IMR-90 (cell line): ENCODE data around the gene CCDC71. TPM values are rescaled to one million over a fixed set of nuclear protein-coding genes. Genes with fewer than 3 reads are reported as not detected.
A peak's percentile ranks its signal among the peaks of the same experiment; 100 is the strongest.

Source experiments
- ATAC-seq: fragments of 200-7000 bp; cut with Tn5 transposase; 2 replicates; pipeline ENCODE4 v1.9.1; 2020; ENCODE audit warnings: low read depth, mild to moderate bottlenecking, moderate library complexity
- BruUV-seq: library from RNA; stranded (reverse); fragments of 400-500 nt; replicated peaks from 2 replicates; lab custom pipeline; 2021; lab: Mats Ljungman, UMichigan
- CTCF ChIA-PET: fragments of 300-600 bp; formaldehyde crosslinking; extraction: SDS; loops from one replicate; lab custom pipeline; 2021; ENCODE audit warnings: antibody characterized with exemption; lab: Yijun Ruan, JAX
- POLR2A ChIA-PET: fragments of 300-600 bp; sonication (Branson Sonifier 250); formaldehyde crosslinking; loops from one replicate; lab custom pipeline; 2022; ENCODE audit warnings: antibody characterized with exemption; ENCODE audit not compliant: unreplicated experiment; lab: Charles Lee
- DNase-seq: peaks from one replicate; pipeline ENCODE4 v3.0.0; 2013
- H2AFZ ChIP-seq: replicated peaks from 2 replicates; pipeline ENCODE3; 2013; ENCODE audit warnings: low read length, mild to moderate bottlenecking; ENCODE audit not compliant: poor library complexity
- H2AK5ac ChIP-seq: 2 replicates; pipeline ENCODE4 v1.6.1; 2013; ENCODE audit warnings: low read depth, low read length, inconsistent platforms
- H2AK9ac ChIP-seq: replicated peaks from 2 replicates; pipeline ENCODE3; 2013; ENCODE audit warnings: mild to moderate bottlenecking, low read depth, low read length, moderate library complexity; ENCODE audit not compliant: poor library complexity
- H2BK120ac ChIP-seq: 2 replicates; pipeline ENCODE4 v1.6.1; 2013; ENCODE audit warnings: low read depth, low read length, inconsistent platforms
- H2BK15ac ChIP-seq: 3 replicates; pipeline ENCODE4 v1.6.1; 2013; ENCODE audit warnings: low read depth, low read length, inconsistent platforms
- H2BK20ac ChIP-seq: 2 replicates; pipeline ENCODE4 v1.6.1; 2013; ENCODE audit warnings: low read depth, mild to moderate bottlenecking, inconsistent platforms, low read length, moderate library complexity
- H2BK5ac ChIP-seq: 2 replicates; pipeline ENCODE4 v1.6.1; 2013; ENCODE audit warnings: mild to moderate bottlenecking, low read depth, low read length, inconsistent platforms; ENCODE audit not compliant: poor library complexity, severe bottlenecking
- H3K14ac ChIP-seq: replicated peaks from 2 replicates; pipeline ENCODE4 v1.6.1; 2013; ENCODE audit warnings: low read depth, low read length, inconsistent platforms
- H3K18ac ChIP-seq: 2 replicates; pipeline ENCODE4 v1.6.1; 2013; ENCODE audit warnings: low read depth, low read length, control low read depth
- H3K23ac ChIP-seq: 2 replicates; pipeline ENCODE4 v1.6.1; 2013; ENCODE audit warnings: low read depth, low read length, inconsistent platforms
- H3K27ac ChIP-seq: 2 replicates; pipeline ENCODE4 v1.5.1; 2013; ENCODE audit warnings: mild to moderate bottlenecking, control low read depth, low read length; ENCODE audit not compliant: insufficient read depth
- H3K27me3 ChIP-seq: 2 replicates; pipeline ENCODE4 v1.6.1; 2013; ENCODE audit warnings: low read length; ENCODE audit not compliant: control insufficient read depth, insufficient read depth
- H3K36me3 ChIP-seq: 2 replicates; pipeline ENCODE4 v1.6.1; 2013; ENCODE audit warnings: low read length, mixed read lengths; ENCODE audit not compliant: control insufficient read depth, insufficient read depth
- H3K4ac ChIP-seq: 2 replicates; pipeline ENCODE4 v1.6.1; 2013; ENCODE audit warnings: low read depth, low read length, inconsistent platforms
- H3K4me1 ChIP-seq: 2 replicates; pipeline ENCODE4 v1.6.1; 2013; ENCODE audit warnings: low read length, mixed read lengths; ENCODE audit not compliant: control insufficient read depth, insufficient read depth
- H3K4me2 ChIP-seq: 2 replicates; pipeline ENCODE4 v1.6.1; 2013; ENCODE audit warnings: low read depth, mild to moderate bottlenecking, control low read depth, low read length, moderate library complexity
- H3K4me3 ChIP-seq: 2 replicates; pipeline ENCODE4 v1.5.1; 2013; ENCODE audit warnings: low read depth, mild to moderate bottlenecking, control low read depth, low read length, moderate library complexity; ENCODE audit not compliant: insufficient read depth
- H3K56ac ChIP-seq: 2 replicates; pipeline ENCODE4 v1.6.1; 2013; ENCODE audit warnings: low read length, inconsistent platforms; ENCODE audit not compliant: insufficient read depth; ENCODE audit errors: extremely low read depth
- H3K79me1 ChIP-seq, 2 experiments: 2 replicates each; pipeline ENCODE4 v1.6.1; 2013; ENCODE audit warnings: low read length in 2 of 2, inconsistent platforms in 1 of 2, low read depth in 1 of 2
- H3K9ac ChIP-seq: 2 replicates; pipeline ENCODE4 v1.6.1; 2013; ENCODE audit warnings: low read depth, low read length, control low read depth
- H3K9me1 ChIP-seq: 2 replicates; pipeline ENCODE4 v1.6.1; 2013; ENCODE audit warnings: low read length, inconsistent platforms; ENCODE audit not compliant: insufficient read depth
- H3K9me3 ChIP-seq: 2 replicates; pipeline ENCODE4 v1.6.1; 2013; ENCODE audit warnings: low read length; ENCODE audit not compliant: control insufficient read depth, insufficient read depth
- H4K20me1 ChIP-seq: 2 replicates; pipeline ENCODE4 v1.6.1; 2013; ENCODE audit warnings: low read length, inconsistent platforms; ENCODE audit not compliant: insufficient read depth
- H4K5ac ChIP-seq: 2 replicates; pipeline ENCODE4 v1.6.1; 2013; ENCODE audit warnings: mild to moderate bottlenecking, low read depth, low read length, control low read depth
- H4K8ac ChIP-seq, 2 experiments: 2 replicates each; pipeline ENCODE4 v1.6.1; 2013; ENCODE audit warnings: low read depth in 2 of 2, low read length in 2 of 2, control low read depth in 1 of 2, inconsistent platforms in 1 of 2
- H4K91ac ChIP-seq: 2 replicates; pipeline ENCODE4 v1.6.1; 2013; ENCODE audit warnings: low read depth, low read length, inconsistent platforms; ENCODE audit not compliant: insufficient read depth
- BHLHE40 ChIP-seq: fragments of 150-350 bp; IDR thresholded peaks from 2 replicates; pipeline ENCODE4 v1.6.1; 2016; ENCODE audit warnings: mild to moderate bottlenecking, low read depth, low read length
- CEBPB ChIP-seq: IDR thresholded peaks from 2 replicates; pipeline ENCODE4 v1.6.1; 2012; ENCODE audit warnings: low read depth, low read length, improper control_type of control experiment
- CHD1 ChIP-seq: IDR thresholded peaks from 2 replicates; pipeline ENCODE4 v1.6.1; 2012; ENCODE audit warnings: low read depth, low read length, improper control_type of control experiment
- FOS ChIP-seq: fragments of 150-350 bp; IDR thresholded peaks from 2 replicates; pipeline ENCODE4 v1.6.1; 2016; ENCODE audit warnings: low read depth, low read length
- MAFK ChIP-seq: IDR thresholded peaks from 2 replicates; pipeline ENCODE4 v1.6.1; 2012; ENCODE audit warnings: low read depth, low read length, improper control_type of control experiment
- MAZ ChIP-seq: IDR thresholded peaks from 2 replicates; pipeline ENCODE4 v1.6.1; 2012; ENCODE audit warnings: low read depth, mild to moderate bottlenecking, low read length, improper control_type of control experiment, moderate library complexity, borderline replicate concordance
- MXI1 ChIP-seq: IDR thresholded peaks from 2 replicates; pipeline ENCODE4 v1.6.1; 2012; ENCODE audit warnings: low read depth, mild to moderate bottlenecking, low read length, moderate library complexity, borderline replicate concordance
- POLR2A ChIP-seq: IDR thresholded peaks from 2 replicates; pipeline ENCODE4 v1.6.1; 2012; ENCODE audit warnings: mild to moderate bottlenecking, low read depth, low read length
- RAD21 ChIP-seq: IDR thresholded peaks from 2 replicates; pipeline ENCODE4 v1.6.1; 2012; ENCODE audit warnings: low read length, improper control_type of control experiment
- RCOR1 ChIP-seq: IDR thresholded peaks from 2 replicates; pipeline ENCODE4 v1.6.1; 2012; ENCODE audit warnings: mild to moderate bottlenecking, low read length, improper control_type of control experiment; ENCODE audit not compliant: insufficient replicate concordance
- RFX5 ChIP-seq: IDR thresholded peaks from 2 replicates; pipeline ENCODE4 v1.8.0; 2012; ENCODE audit warnings: low read depth, mild to moderate bottlenecking, low read length, moderate library complexity
- WGBS, 2 experiments: methylation state at CpG; one replicate each; pipeline versions ENCODE4 v1.1.5 to v1.1.7; 2013; ENCODE audit warnings: missing lambda C conversion rate in 2 of 2; ENCODE audit not compliant: insufficient read length in 1 of 2; ENCODE audit errors: extremely low coverage in 2 of 2; 5-methylcytosine and 5-hydroxymethylcytosine counted together
- dilution Hi-C: fragments of 300-500 bp; cut with HindIII; formaldehyde crosslinking; loops from one replicate; pipeline ENCODE4 v1.14.3; 2018; ENCODE audit warnings: low sequenced_read_pairs; ENCODE audit not compliant: unreplicated experiment
- in situ Hi-C: fragments of 300-500 bp; cut with MboI; formaldehyde crosslinking; loops from 3 replicates; pipeline ENCODE4 v1.14.3; 2019; ENCODE audit warnings: low sequenced_read_pairs, inconsistent platforms, mixed read lengths
- intact Hi-C: fragments of 100-400 bp; cut with micrococcal nuclease; formaldehyde crosslinking; loops from 2 replicates; pipeline ENCODE4 v1.10.0; 2022
- polyA plus RNA-seq, 3 experiments: library from polyadenylated mRNA; depleted of rRNA; stranded (reverse); fragments of >200 nt; gene quantifications; 2 replicates each; pipeline ENCODE4 v1.2.3, GENCODE V29; 2012; ENCODE audit warnings: low replicate concordance in 1 of 3
- total RNA-seq: library from RNA; depleted of rRNA; stranded (reverse); fragments of >200 nt; gene quantifications from 2 replicates; pipeline ENCODE4 v1.2.3, GENCODE V29; 2012
- TF ChIP-seq, protein P1 (sequence below): conservative IDR thresholded peaks from 2 replicates; pipeline ENCODE4 v1.5.1; 2012; ENCODE audit warnings: mild to moderate bottlenecking, low read depth, low read length, improper control_type of control experiment
- TF ChIP-seq, protein P2 (sequence below): fragments of 150-350 bp; IDR thresholded peaks from 2 replicates; pipeline ENCODE4 v1.6.1; 2017; ENCODE audit warnings: mild to moderate bottlenecking, antibody characterized with exemption, low read length, low read depth
- TF ChIP-seq, protein P3 (sequence below): fragments of 150-350 bp; IDR thresholded peaks from 2 replicates; pipeline ENCODE4 v1.6.1; 2016; ENCODE audit warnings: low read depth, mild to moderate bottlenecking, low read length, moderate library complexity, borderline replicate concordance

CCDC71 gene
- total and polyA plus RNA-seq, 2 of the 4 experiments (the other 2 are of a cell fraction) = 29.4 to 35.9 TPM

DNA sequence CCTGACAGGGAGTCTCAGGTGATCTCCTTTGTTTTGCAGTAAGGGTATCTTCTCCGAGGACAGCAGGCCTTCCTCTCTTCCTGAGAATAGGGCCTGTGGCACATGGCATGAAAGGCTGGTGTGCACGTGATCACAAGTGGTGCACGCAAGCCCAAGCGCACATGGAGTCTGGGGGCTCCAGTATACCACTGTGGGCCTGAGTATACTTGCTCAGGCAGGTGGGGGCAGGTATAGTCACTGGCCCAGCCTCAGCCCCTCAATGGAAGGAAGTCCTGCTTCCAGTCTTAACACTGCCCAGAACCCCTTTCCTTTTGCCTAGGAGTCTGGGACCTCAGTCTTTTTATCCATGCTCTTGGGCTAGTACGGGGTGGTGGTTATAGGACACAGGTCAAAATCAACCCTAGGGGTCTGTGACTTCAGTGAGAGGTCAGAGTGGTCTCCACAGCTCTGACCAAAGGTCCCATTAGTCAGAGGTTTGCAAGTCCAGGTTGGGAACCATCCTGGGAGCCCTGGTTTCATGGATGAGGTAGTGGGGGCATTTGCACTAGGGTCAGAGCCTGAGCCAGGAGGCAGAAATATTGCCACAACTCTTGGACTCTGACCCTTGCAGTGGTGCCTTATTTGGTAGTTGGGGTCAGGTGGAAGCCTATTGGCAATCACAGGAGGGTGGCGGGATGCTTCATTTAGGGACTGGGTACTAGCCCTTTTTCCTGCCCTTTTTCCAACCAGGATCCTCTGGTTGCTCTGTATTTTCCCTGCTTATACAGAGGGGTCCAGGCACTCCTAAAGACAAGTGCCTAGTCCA, 823 bp upstream of the CCDC71 start:
- H3K4me2 ChIP-seq = peak overlapping the region; percentile 72; the same call in 1 of the 2 replicates
- H3K9me1 ChIP-seq = peaks cover 33% of the 10 kb centered on the region
- no peak for DNase-seq
- peak overlapping the region; percentile 75 for H2BK5ac ChIP-seq
- peak overlapping the region; percentile 19; the same call in 1 of the 2 replicates for H3K56ac ChIP-seq
- dilution Hi-C loops = no loop called here
- peak overlapping the region; percentile 87 for H4K91ac ChIP-seq
- ChIA-PET POLR2A (no interaction called here), CTCF (no interaction called here)
- H2BK15ac ChIP-seq = peak overlapping the region; percentile 69; the same call in 1 of the 3 replicates
- peak overlapping the region; percentile 79 for H2BK120ac ChIP-seq
- H3K23ac ChIP-seq = peak overlapping the region; percentile 91; the same call in 1 of the 2 replicates
- no peaks in the 10 kb centered on the region for H3K27me3 ChIP-seq
- H2AK9ac ChIP-seq = peak overlapping the region; percentile 99
- intact Hi-C loops = no loop called here
- H3K18ac ChIP-seq = peak overlapping the region; percentile 62
- peak overlapping the region; percentile 100 for H2AFZ ChIP-seq
- H4K5ac ChIP-seq = peak overlapping the region; percentile 100
- H2AK5ac ChIP-seq = peak overlapping the region; percentile 83
- peak overlapping the region; percentile 69 for H2BK20ac ChIP-seq
- H3K9me3 ChIP-seq = no peaks in the 10 kb centered on the region
- peak overlapping the region; percentile 52; the same call in 1 of the 2 replicates for H3K27ac ChIP-seq
- peaks cover 8% of the 10 kb centered on the region; the same call in 1 of the 2 replicates for H4K20me1 ChIP-seq
- 100% methylated on average over 1 of the region's 6 CpGs; no CpG with 5 or more reads in 1 of the 2 experiments for WGBS, 2 experiments
- no TSS peak for BruUV-seq
- H3K4me1 ChIP-seq = peaks cover 15% of the 10 kb centered on the region
- H3K4me3 ChIP-seq = no peak overlapping the region
- peaks cover 32 to 60% of the 10 kb centered on the region in 2 experiments for H3K79me1 ChIP-seq
- ATAC-seq = no peak
- peak overlapping the region; percentile 100 for H4K8ac ChIP-seq
- H3K14ac ChIP-seq = peak overlapping the region; percentile 96
- H3K36me3 ChIP-seq = peaks cover 18% of the 10 kb centered on the region
- no peak overlapping the region for H3K9ac ChIP-seq
- peak overlapping the region; percentile 97 for H3K4ac ChIP-seq
- in situ Hi-C loops = loop anchor here (25.0 kb wide), 1 partner anchor 270 kb away; the partner anchor contains the start of gene NICN1
- TF ChIP-seq RFX5 = no peak
- no peak for TF ChIP-seq BHLHE40
- TF ChIP-seq MAZ = no peak
- TF ChIP-seq MXI1 = no peak
- TF ChIP-seq CHD1 = no peak
- TF ChIP-seq MAFK = no peak
- TF ChIP-seq FOS = no peak
- TF ChIP-seq RCOR1 = no peak
- TF ChIP-seq, protein P1, sequence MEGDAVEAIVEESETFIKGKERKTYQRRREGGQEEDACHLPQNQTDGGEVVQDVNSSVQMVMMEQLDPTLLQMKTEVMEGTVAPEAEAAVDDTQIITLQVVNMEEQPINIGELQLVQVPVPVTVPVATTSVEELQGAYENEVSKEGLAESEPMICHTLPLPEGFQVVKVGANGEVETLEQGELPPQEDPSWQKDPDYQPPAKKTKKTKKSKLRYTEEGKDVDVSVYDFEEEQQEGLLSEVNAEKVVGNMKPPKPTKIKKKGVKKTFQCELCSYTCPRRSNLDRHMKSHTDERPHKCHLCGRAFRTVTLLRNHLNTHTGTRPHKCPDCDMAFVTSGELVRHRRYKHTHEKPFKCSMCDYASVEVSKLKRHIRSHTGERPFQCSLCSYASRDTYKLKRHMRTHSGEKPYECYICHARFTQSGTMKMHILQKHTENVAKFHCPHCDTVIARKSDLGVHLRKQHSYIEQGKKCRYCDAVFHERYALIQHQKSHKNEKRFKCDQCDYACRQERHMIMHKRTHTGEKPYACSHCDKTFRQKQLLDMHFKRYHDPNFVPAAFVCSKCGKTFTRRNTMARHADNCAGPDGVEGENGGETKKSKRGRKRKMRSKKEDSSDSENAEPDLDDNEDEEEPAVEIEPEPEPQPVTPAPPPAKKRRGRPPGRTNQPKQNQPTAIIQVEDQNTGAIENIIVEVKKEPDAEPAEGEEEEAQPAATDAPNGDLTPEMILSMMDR = no peak
- TF ChIP-seq CEBPB = no peak
- TF ChIP-seq POLR2A = no peak
- TF ChIP-seq, protein P2, sequence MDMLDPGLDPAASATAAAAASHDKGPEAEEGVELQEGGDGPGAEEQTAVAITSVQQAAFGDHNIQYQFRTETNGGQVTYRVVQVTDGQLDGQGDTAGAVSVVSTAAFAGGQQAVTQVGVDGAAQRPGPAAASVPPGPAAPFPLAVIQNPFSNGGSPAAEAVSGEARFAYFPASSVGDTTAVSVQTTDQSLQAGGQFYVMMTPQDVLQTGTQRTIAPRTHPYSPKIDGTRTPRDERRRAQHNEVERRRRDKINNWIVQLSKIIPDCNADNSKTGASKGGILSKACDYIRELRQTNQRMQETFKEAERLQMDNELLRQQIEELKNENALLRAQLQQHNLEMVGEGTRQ = no peak
- TF ChIP-seq RAD21 = no peak
- TF ChIP-seq, protein P3, sequence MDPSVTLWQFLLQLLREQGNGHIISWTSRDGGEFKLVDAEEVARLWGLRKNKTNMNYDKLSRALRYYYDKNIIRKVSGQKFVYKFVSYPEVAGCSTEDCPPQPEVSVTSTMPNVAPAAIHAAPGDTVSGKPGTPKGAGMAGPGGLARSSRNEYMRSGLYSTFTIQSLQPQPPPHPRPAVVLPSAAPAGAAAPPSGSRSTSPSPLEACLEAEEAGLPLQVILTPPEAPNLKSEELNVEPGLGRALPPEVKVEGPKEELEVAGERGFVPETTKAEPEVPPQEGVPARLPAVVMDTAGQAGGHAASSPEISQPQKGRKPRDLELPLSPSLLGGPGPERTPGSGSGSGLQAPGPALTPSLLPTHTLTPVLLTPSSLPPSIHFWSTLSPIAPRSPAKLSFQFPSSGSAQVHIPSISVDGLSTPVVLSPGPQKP = no peak
